ENCODE results near the gene C6orf132.

The C6orf132 gene

GRCh38 chr6:42135161-42135560 lies 7.3 kb downstream of the C6orf132 start:
- DNase-seq: no peak

DNA sequence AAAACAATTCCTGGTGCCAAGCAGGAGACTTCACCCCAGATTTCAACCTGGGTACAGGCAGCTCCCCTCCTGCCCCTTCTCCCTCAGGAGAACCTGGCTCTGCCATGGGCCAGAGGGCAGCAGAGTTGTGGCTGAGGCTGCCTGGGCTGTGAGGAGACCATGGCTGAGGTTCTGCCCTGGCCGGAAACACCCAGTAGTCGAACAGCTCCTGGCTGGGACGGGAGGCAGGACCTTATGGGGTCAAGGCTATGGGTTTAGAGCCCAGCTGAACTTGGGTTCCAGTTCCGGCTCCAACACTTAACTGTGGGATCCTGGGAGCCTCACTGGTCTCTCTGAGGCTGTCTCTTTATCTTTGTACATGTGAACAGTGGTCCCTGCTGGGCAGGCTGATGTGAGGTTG lies 8.5 kb downstream of the C6orf132 start:
- no peak for DNase-seq

DNA sequence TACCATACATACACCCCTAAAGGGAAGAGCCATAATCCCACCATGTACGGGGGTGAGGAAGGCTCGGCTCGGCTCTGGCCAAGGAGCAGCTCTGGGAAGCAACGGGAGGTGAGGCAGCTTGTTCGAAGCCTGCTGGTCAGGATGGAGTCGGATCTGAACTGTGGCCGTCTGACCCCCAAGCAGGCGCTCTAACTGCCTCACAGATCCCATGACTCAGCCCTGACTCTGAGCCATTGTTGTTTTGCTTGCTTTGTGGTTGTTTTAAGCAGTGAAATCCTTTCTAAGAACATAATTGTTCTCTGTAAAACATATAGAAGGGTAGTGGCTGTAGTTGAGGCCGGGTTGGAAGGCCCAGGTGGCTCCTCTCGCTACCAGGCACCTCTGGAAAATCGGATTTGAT lies 10.9 kb downstream of the C6orf132 start:
- DNase-seq: no peak

GRCh38 chr6:42129360-42129676 lies 13.1 kb downstream of the C6orf132 start:
- no peak for DNase-seq

DNA sequence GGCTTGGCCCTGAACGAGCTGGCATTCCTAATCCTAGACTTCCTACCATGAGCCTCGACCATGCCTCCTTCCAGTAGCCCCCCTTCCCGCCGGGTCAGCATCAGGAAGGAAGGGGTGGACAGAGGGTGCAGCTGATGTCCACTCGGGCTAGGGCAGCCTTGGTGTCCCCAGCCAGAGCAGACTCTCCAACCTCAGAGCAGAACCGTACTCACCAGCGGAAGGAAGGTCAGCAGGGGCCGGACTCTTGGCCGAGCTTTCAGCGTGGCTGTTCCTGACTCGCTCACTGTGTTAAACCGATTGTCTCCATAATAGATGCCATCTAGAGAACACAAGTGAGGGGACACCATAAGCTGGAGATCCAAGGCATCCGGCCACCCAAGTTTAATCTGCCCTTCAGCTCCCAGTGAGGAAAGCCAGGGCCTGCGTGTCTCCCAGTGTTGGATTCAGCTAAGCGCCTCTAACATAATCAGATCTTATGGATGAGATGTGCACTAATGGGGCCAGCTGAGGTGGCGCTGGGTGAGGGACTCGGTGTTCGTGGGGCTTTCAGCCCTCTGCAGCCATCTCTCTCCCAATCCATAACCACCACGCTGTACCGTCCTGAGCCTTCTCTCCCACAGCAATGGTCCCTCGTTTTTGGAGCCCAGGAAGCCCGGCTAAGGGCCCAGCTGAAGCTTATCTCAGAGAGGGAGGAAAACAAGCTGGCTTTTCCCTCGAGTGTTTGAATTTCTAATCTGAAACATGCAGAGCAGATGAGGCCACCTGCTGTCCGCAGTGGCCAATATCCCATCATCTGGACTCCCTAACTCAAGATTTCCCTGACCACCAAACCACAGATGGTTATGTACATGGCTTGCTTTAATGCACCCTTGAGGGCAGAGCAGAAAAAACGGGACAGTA lies 13.7 kb downstream of the C6orf132 start:
- no peak for DNase-seq

DNA sequence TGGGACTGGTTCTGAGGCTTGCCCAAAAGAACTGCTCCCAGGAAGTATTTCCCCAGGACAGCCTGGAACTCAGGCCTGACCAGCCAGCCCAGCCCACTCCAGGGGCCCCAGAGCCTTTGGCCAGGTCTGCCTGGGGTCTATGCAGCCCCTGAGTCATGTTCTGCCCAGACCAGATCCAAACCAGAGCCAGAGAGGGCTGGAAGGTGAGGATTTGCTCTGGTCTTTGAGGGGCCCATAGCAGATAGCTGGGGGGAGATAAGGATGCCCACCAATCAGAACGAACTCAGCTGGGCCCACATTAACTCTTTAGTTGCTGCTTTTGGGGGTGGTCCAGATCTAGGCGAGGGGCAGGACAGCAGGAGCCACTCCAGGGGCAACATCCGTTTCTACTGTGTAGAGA lies 16.8 kb downstream of the C6orf132 start:
- no peak for DNase-seq

DNA sequence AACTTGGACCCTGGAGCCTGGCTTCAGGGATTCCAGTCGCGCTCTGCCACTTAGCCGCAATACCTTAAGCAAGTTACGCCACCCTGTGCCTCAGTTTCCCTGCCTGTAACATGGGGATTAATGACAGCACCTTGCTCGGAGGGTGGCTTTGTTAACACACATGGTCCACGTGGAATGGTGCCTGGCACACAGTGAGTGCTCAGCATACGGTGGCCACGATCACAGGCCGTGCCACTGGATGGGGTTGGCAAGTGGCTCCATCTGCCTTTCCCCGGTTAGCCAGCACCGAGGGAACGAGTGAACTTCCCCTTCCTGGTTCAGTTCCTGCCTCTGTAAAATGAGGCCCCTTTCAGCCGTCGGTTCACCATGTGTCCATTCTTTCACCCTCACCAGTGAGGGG lies 17.2 kb downstream of the C6orf132 start:
- no peak for DNase-seq

DNA sequence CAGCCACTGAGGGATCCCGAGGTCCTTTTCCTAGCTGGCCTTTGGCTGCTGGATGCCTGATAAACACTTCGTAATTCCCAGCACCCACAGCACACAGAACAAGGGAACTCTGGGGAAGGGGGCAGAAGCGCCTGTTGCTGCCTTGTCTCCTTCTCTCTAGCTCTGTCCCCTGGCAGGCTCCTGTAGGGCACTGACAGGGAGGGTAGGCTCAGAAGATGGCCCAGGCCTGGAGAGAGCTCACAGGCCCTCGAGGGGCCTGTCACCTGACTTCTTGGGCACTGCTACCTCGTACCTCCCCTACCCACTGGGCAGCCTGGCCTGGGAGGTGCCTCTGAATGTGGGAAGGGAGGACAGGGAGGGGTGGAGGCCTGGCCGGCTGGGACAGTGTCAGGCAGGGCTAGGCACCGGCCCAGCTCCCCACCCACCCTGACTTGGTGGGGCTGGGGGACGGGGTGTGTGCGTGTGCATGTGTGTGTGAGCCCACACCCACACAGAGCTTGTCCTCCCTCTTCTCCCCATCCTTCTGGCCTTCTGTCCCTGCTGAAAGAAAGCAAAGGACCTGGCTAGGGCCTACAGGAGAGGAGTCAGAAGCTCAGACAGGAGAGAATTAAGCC lies 18.1 kb downstream of the C6orf132 start:
- no peak for DNase-seq

GRCh38 chr6:42123379-42124103 lies 18.9 kb downstream of the C6orf132 start:
- DNase-seq: no peak

DNA sequence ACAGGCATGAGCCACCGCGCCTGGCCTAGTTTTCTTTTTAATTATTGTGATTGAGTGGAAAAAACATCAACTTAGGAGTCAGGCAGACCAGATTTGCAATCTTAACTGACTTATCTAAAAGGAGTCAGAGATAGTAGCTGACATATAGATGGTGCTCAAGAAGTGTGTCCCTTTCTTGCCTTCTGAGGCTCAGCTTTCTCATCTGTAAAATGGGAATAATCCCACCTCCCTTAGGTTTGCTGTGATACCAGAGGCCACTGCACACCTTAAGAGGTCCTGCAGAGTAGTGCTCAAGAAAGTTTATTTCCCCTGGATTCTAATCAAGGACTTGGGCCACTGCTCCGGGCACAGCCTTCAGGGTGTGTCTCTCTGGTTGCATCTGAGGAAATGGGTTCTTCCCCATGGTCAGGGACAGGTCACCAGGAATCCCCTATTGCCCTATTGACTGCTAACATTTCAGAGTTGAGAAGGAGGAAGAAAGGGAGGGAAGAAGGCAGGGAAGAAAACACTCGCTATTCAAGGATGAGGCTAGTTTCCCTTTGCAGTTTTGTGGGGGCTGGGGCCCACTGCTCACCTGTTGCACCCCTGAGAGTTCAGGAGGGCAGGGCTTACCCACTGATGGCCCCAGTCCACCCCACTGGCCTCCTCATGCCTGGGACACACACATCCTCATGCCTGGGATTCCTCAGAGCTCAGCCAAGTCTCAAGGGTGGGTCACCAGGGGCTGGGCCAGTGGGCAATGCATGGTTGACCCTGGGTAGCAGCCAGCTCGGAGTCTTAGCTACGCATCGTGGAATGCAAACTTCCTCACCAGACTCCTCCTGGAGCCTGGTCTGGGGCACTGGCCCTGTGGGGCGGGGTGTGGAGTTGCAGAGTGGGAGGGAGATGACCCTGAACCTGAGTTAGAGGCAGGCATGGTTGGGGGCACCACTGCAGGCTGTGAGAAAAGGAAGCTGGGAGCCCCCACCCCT lies 21.2 kb downstream of the C6orf132 start:
- DNase-seq: no peak

- no peak for DNase-seq
These were observed 24.0 kb downstream of the C6orf132 start for GRCh38 chr6:42118162-42119001.

DNA sequence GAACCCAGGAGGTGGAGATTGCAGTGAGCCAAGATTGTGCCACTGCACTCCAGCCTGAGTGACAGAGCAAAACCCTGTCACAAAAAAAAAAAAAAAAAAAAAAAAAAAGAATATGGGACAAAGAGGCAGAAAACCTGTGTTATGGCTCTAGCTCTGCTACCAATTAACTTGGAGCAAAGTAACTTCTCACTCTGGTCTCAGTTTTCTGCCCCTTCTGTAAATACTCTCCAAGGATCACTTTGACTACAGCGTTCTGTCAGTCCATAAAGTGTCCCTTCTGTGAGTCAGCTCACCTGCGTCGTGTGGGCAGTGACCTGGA lies 24.6 kb downstream of the C6orf132 start:
- no peak for DNase-seq

DNA sequence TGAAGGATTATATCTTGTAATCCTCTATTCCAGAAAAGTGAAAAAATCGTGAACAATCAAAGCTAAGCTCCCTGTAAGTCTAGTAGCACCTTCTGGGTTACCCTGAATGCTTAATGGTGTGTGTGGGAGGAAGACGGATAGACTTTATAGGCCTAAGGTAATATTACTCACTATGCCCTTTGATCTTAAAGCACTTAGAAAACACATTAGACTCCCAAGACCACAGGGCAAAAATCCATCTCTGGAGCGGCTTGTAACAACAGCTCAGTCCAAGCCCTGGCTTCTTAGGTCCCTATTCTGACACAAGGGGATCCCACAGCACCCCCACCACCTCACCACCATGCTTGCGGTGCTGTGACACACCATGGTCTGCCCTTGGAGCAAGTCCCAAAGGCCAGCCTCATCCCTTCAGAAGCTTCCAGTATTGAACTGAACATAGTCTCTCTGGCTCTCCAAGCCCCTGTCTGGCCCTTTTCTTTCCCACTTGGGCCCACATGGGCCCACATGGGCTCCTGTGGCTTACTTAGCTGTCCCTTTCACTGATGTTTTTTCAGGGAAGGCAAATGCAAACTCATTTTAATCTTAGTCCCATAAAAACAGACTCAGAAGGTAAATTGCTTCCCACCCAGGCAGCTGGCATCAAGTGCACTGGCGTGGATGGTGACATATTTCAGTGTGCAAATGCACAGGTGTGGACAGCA lies 28.3 kb downstream of the C6orf132 start:
- no peak for DNase-seq

GRCh38 chr6:42112351-42112750 lies 30.1 kb downstream of the C6orf132 start:
- DNase-seq: no peak

DNA sequence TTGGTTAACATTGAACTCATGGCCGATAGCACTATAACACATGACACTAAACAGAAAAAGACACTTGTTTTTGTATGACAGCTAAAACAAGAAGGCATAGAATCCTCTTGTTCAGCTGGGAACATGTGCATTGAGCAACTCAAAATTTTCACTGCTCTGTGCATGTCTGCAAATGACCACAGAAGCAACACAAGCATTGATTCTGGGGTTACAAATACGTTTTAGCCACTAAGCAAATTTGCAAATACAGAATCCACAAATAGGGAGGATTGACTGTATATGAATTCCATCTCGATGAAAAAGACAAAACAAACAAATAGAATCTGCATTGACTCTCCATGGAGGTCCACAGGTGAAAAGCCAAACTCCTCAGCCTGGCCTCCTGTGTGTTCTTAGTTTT lies 31.7 kb downstream of the C6orf132 start:
- no peak for DNase-seq

DNA sequence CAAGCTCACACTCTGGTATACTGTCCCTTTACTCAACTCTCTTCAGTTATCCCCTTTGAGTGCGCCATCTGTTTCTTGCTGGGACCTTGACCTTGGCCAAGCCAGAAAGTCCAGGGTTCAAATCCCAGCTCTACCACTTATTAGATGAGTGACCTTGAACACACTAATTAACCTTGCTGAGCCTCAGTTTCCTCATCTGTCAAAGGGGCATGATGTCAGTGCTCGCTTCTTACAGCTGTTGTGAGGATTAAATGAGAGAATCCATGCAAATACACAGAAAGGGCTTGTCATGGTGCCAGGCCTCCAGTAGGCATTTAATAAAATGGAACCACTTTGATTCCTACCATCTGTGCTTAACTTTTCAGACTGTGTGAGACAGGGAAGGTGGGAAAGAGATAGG lies 34.3 kb downstream of the C6orf132 start:
- DNase-seq: no peak

GRCh38 chr6:42106112-42107023 lies 36.1 kb downstream of the C6orf132 start:
- DNase-seq: no peak

GRCh38 chr6:42105709-42106108 lies 36.7 kb downstream of the C6orf132 start:
- DNase-seq: no peak

DNA sequence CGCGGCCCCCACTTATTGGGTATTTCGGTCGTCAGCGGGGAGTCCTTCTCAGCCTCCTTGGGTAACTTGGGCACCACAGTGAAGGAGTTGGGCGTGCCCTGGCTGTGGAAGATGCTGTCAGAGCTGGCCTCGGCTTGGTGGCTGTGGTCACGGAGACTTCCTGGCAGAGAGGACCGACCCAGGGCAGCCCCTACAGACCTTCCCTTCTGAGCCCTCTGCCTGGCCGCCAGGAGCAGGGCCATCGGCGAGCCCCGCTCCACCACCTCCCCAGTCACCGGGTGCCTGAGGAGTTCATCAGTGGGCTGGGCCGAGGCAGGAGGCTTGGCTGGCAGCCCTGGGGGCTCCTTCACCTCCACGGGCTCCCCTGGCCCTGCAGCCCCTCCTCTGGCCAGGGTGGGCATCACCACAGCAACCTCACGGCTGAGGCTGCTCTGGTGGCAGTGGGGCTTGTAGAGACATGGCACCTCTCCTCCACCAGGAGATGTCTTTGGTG lies 37.2 kb downstream of the C6orf132 start:
- no peak for DNase-seq

DNA sequence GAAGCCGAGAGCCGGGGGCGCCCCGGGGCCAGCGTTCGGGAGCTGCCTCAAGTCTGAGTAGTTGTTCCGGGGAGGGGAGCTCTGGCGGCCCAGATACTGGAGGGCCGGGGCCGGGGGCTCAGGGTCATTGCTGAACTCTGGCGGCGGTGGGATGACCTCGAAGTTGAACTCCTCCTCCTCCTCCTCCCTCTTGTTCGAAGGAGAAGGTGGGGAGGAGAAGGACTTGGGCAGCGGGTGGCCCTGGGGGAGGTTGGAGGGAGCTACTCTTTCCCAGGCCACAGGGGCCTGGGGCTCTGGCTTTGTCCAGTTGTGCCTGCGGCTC lies 37.7 kb downstream of the C6orf132 start:
- no peak for DNase-seq

All from DMS153 (cell line).